IPS DF 6.9 (cell line): ENCODE measurements around the gene DISP1.
"Not testable (repeated sequence)": the region's sequence is repeated elsewhere in the genome, so short reads cannot be mapped to it uniquely, and the experiment has no call there.

Source experiments
- DNase-seq: peaks from one replicate; pipeline ENCODE4 v3.0.0-alpha.2; 2013; ENCODE audit warnings: low read depth, low spot score
- H3K27ac ChIP-seq: one replicate; pipeline ENCODE4 v1.5.1; 2013; ENCODE audit warnings: low read length, control low read depth
- H3K27me3 ChIP-seq: 2 replicates; pipeline ENCODE4 v1.6.1; 2013; ENCODE audit warnings: mild to moderate bottlenecking, low read length; ENCODE audit not compliant: control insufficient read depth, insufficient read depth
- H3K36me3 ChIP-seq: 2 replicates; pipeline ENCODE4 v1.6.1; 2013; ENCODE audit warnings: low read length; ENCODE audit not compliant: control insufficient read depth, insufficient read depth
- H3K4me1 ChIP-seq: 2 replicates; pipeline ENCODE4 v1.6.1; 2013; ENCODE audit warnings: low read length; ENCODE audit not compliant: control insufficient read depth, insufficient read depth
- H3K4me3 ChIP-seq: 2 replicates; pipeline ENCODE4 v1.5.1; 2013; ENCODE audit warnings: mild to moderate bottlenecking, low read length
- H3K9me3 ChIP-seq: 2 replicates; pipeline ENCODE4 v1.6.1; 2013; ENCODE audit warnings: low read length, inconsistent platforms; ENCODE audit not compliant: control insufficient read depth, insufficient read depth
- WGBS: extraction: QIAGEN DNeasy Blood & Tissue Kit; methylation state at CpG from one replicate; pipeline ENCODE4 v1.1.7; 2013; ENCODE audit warnings: mixed read lengths, missing lambda C conversion rate; ENCODE audit not compliant: insufficient read length, insufficient coverage; 5-methylcytosine and 5-hydroxymethylcytosine counted together

Gene DISP1

DNA sequence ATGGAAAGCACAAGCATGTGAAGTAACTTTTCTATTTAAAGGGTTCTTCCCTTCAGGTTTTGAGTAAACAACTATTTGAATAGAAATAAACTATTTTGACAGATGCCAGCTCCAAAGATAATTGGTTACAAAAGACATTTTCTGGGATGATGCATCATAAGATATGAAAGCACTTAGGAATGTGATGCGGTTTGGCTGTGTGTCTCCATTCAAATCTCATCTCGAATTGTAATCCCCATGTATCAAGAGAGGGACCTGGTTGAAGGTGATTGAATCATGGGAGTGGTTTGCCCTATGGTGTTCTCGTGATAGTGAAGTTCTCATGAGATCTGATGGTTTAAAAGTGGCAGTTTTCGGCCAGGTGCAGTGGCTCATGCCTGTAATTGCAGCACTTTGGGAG lies 6.4 kb downstream of the DISP1 start:
- Histone ChIP-seq H3K27ac (no peak overlapping the region), H3K4me1 (no peaks in the 10 kb centered on the region), H3K36me3 (no peaks in the 10 kb centered on the region), H3K4me3 (no peak overlapping the region), H3K27me3 (no peaks in the 10 kb centered on the region), H3K9me3 (no peaks in the 10 kb centered on the region)
- DNase-seq: no peak
- WGBS: no CpG with 5 or more reads among the region's 4 CpGs

DNA sequence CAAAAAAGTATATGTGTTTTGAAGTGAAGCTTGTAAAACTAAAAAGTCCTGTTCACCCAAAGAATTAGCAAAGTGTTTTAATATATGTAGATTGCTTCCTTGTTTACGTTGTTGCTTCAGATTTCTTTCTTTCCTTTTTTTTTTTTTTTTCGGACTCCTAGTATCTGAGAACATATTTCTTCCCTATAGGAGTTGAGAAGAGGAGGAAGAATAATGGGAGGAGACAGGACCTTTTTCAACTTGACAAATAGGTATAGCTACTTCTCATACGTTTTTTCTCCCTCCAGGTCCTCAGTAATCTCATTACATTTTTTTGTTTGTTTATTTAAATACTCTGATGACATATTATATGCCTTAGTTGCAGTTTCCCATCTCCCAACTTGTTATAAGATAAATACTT lies 8.9 kb downstream of the DISP1 start:
- no peaks in the 10 kb centered on the region for H3K36me3 ChIP-seq
- no peaks in the 10 kb centered on the region for H3K9me3 ChIP-seq
- DNase-seq: no peak
- WGBS: no CpG with 5 or more reads among the region's 3 CpGs
- H3K27ac ChIP-seq: no peak overlapping the region
- H3K4me3 ChIP-seq: no peak overlapping the region
- H3K4me1 ChIP-seq: no peaks in the 10 kb centered on the region
- no peaks in the 10 kb centered on the region for H3K27me3 ChIP-seq

DNA sequence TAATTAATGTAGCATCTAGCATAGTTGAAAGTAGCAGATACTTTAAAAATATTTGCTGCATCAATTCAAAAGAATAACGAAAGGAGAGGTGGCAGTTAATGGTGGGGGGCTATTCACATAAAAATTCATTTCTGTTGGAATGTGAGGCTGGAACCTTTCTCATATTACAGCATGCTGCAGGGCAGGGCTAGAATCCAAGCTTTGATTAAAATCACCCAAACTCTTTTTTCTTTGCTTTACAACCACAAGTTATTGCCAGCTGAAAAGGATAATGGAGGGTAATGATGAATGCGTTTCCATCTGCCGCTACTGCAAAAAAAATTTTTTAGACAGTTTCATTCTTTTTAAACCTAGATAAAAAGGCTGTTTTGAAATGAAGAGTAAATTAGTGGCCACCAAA lies 9.8 kb downstream of the DISP1 start:
- no CpG with 5 or more reads among the region's 3 CpGs for WGBS
- Histone ChIP-seq H3K9me3 (no peaks in the 10 kb centered on the region), H3K27me3 (no peaks in the 10 kb centered on the region), H3K27ac (no peak overlapping the region), H3K36me3 (no peaks in the 10 kb centered on the region), H3K4me3 (no peak overlapping the region), H3K4me1 (no peaks in the 10 kb centered on the region)
- DNase-seq: no peak

DNA sequence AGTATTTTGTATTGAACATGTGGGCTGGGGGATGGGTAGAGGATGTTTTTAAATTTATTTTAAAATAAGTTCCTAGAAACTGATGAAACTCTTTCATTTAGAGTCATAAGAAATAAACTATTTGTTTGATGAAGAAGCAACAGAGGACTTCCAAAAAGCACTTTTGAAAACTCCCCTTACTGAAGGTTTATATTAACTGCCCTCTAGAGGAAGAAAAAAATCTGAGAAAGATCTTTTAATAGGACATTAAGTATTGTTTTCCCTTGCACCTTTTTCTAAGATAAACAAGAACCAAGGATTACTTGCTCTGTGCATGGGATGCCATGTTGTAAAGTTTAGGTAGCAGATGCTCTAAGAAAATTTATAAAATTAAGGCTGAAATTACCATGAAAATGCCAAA lies 14.1 kb downstream of the DISP1 start:
- Histone ChIP-seq H3K27ac (no peak overlapping the region), H3K9me3 (no peaks in the 10 kb centered on the region), H3K36me3 (no peaks in the 10 kb centered on the region), H3K4me1 (no peaks in the 10 kb centered on the region), H3K4me3 (no peak overlapping the region), H3K27me3 (no peaks in the 10 kb centered on the region)
- DNase-seq: no peak

DNA sequence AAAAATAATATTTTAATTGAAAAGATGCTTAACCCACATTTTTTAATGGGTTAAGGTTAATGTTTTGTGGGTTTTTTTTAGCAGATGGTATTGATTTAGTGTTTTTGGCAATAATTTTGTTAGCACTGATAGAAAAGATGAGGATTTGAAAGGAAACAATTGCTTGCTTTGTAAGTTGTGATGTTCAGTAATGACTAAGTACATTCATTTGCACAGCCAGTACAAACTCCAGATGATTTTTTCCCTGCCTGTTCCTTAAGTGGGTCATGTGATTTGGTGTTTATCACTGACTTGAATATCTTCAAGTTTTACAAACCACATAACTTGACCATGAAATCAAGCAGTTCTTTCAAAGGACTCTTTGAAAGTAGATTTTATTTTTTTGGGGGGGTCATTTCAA lies 15.0 kb downstream of the DISP1 start:
- H3K36me3 ChIP-seq: no peaks in the 10 kb centered on the region
- no peak overlapping the region for H3K4me3 ChIP-seq
- DNase-seq: no peak
- H3K4me1 ChIP-seq: no peaks in the 10 kb centered on the region
- H3K9me3 ChIP-seq: no peaks in the 10 kb centered on the region
- H3K27ac ChIP-seq: no peak overlapping the region
- H3K27me3 ChIP-seq: no peaks in the 10 kb centered on the region

DNA sequence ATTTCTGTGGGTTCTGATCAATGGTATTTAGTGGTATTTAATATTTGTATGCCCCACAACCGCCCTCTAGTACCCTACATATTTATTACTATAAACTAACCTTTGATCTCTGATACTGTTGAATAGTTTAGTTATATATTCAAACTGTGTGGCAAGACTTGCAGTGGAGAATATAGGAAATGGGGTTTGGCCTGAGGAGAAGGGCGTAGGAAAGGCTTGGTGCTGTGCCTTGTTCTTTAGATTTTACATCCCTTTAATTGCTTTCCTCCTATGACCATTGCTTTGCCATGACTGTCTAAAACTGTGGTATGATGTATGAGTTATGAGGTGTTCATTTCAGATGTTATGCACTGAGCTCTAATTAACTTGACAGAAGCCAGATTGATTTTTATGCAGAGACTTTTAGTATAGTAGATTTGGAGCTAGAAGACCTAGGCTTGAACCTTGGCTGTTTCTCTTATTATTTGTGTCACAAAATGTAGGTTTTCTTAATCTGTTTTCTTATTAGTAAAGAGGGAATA lies 18.6 kb downstream of the DISP1 start:
- H3K36me3 ChIP-seq: no peaks in the 10 kb centered on the region
- H3K27me3 ChIP-seq: no peaks in the 10 kb centered on the region
- H3K27ac ChIP-seq: no peak overlapping the region
- no peak for DNase-seq
- H3K9me3 ChIP-seq: no peaks in the 10 kb centered on the region
- no peak overlapping the region for H3K4me3 ChIP-seq
- no peaks in the 10 kb centered on the region for H3K4me1 ChIP-seq
- WGBS: no CpG with 5 or more reads among the region's 2 CpGs

DNA sequence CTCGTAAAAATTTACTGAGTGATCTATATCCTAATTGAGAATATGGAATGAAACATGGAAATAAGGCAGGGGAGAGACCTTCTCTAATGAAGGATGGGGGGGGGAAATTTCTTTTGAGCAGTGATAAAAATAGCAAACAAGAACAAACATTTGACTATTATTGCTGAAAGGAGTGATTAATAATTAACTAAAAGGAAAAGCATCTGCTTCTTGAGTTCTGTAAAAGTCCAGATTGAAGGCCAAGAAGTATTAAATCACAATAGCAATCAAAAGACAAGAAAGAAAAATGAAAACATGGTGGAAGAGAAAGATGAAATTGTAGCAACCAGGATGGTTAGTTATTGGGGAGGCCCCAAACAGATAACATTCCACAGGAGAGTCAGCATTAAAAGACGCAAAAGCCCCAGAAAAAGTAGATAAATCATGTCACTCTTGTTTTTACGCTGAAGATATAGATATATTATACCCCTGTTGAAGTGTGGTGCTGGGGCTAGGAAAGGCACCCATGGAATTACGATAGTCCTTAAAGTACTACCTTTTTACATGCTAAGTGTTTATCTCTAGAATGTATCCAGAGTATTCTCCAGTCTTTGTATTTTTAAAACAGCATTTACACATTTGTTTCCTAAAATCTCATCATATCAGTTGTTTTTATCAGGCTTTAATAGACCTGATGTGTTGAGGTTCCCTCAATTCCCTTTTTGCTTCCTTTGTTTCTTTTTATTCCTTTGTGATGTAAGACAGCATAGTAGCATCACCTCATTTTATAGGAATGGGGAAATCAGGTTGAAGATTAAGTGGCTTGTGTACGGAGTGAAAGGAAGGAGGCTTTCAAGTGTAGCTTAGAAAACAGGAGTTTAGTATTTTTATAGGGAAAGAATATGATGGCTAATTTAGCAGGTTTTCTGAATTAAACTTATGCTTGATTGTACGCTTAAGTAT lies 28.9 kb downstream of the DISP1 start:
- Histone ChIP-seq H3K4me1 (no peaks in the 10 kb centered on the region; the same call in 1 of the 2 replicates), H3K27me3 (no peaks in the 10 kb centered on the region), H3K4me3 (no peak overlapping the region), H3K9me3 (no peaks in the 10 kb centered on the region), H3K36me3 (no peaks in the 10 kb centered on the region), H3K27ac (no peak overlapping the region)
- WGBS: no CpG with 5 or more reads among the region's 6 CpGs
- no peak for DNase-seq

DNA sequence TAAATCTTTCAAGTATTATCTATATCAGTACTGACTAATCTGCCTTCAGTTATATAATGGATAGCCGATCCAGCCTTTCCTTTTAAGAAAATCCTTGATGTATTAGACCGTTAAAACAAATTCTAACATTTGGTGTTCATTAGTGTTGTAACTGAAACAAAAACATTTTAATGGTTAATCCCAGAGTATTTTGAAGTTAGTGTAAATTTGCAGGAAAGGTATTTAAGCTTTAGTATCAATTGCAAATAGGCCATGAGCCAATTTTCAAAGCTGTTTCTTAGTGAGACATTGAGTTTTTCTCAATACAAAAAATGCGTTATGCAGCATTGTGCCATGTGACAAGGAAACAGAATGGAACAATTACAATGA lies 29.6 kb downstream of the DISP1 start:
- no peak for DNase-seq
- no peak overlapping the region for H3K27ac ChIP-seq
- no peaks in the 10 kb centered on the region for H3K9me3 ChIP-seq
- no peak overlapping the region for H3K4me3 ChIP-seq
- H3K4me1 ChIP-seq: no peaks in the 10 kb centered on the region; the same call in 1 of the 2 replicates
- WGBS: no CpG with 5 or more reads among the region's 3 CpGs
- no peaks in the 10 kb centered on the region for H3K27me3 ChIP-seq
- no peaks in the 10 kb centered on the region for H3K36me3 ChIP-seq

DNA sequence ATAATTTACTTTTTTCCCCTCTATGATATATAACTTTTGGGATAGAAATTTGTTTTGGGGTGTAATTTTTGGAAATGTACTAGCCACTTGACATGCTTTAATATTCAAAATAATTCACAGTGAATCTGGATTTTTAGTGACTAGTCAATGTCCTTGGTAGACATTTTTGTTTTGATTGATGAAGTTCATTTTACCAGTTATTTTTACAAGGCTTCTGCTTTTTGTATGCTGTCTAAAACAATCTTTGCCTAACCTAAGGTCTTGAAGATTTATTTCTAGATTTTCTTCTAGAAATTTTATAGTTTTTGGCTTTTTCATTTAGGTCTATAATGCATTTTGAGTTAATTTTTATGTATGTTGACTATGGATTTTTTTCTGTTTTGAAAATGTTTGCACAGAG lies 30.9 kb downstream of the DISP1 start:
- no peaks in the 10 kb centered on the region for H3K36me3 ChIP-seq
- DNase-seq: no peak
- no peaks in the 10 kb centered on the region for H3K9me3 ChIP-seq
- H3K27ac ChIP-seq: no peak overlapping the region
- H3K27me3 ChIP-seq: no peaks in the 10 kb centered on the region
- H3K4me3 ChIP-seq: no peak overlapping the region
- no peaks in the 10 kb centered on the region; the same call in 1 of the 2 replicates for H3K4me1 ChIP-seq

DNA sequence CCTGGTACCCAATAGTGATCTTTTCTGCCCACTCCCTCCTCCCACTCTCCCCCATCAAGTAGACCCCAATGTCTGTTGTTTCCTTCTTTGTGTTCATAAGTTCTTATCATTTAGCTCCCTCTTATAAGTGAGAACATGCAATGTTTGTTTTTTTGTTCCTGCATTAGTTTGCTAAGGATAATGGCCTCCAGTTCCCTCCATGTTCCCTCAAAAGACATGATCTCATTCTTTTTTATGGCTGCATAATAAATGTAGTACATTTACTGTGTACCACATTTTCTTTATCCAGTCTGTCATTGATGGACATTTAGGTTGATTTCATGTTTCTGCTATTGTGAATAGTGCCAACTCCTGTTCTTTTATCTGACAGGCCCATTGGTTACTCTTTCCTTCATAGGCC lies 35.7 kb downstream of the DISP1 start:
- not testable (repeated sequence) for DNase-seq, H3K4me1 ChIP-seq

DNA sequence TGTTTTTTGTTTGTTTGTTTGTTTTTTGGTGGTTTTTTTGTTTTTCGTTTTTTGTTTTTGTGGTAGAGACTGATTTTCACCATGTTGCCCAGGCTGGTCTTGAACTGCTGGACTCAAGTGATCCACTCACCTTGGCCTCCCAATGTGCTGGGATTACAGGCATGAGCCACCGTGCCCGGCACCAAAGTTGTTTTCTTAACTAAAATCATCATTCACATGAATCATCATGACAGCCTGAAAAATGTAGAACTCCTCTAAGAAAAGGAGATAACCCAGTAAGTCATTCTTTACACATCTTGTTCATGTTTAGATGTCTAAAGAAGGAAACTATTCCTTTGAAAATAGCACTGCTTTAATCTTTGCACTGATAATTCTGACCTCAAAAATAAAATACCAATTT lies 37.5 kb downstream of the DISP1 start:
- Histone ChIP-seq H3K27ac (no peak overlapping the region), H3K36me3 (no peaks in the 10 kb centered on the region)
- 100% methylated on average over 1 of the region's 3 CpGs for WGBS

More for the DNA sequence above, 35.7 kb downstream of the DISP1 start:
- not testable (repeated sequence) for H3K36me3 ChIP-seq, H3K27me3 ChIP-seq, H3K4me3 ChIP-seq, H3K9me3 ChIP-seq, H3K27ac ChIP-seq

More for the DNA sequence above, 37.5 kb downstream of the DISP1 start:
- no peaks in the 10 kb centered on the region for H3K4me1 ChIP-seq
- H3K9me3 ChIP-seq: no peaks in the 10 kb centered on the region
- H3K27me3 ChIP-seq: no peaks in the 10 kb centered on the region
- H3K4me3 ChIP-seq: no peak overlapping the region
- no peak for DNase-seq
